Adrenal gland (tissue), 5 donors: ENCODE results near the gene SMTNL2.

Experiments used
- POLR2A ChIP-seq, 2 donors: fragments of 450-650 bp; IDR thresholded peaks; one replicate each; pipeline ENCODE4 v1.6.1; 2017; ENCODE audit warnings: antibody characterized with exemption in 2 of 2, mild to moderate bottlenecking in 2 of 2, moderate library complexity in 1 of 2
- TF ChIP-seq, protein P1 (sequence below), 6 experiments: fragments of 450-650 bp in 4 of 6; fragments of 200-600 bp in 2 of 6; sonication (generic) in 1 of 6; IDR thresholded peaks; 1 replicate in 5 of 6; 2 replicates in 1 of 6; pipeline versions ENCODE4 v1.5.1 to v1.8.0; 2016 to 2021; ENCODE audit warnings: antibody characterized with exemption in 6 of 6, mild to moderate bottlenecking in 2 of 6, moderate library complexity in 1 of 6
- donor health status: DM: no; HTN: no; CAD: no.

DNA sequence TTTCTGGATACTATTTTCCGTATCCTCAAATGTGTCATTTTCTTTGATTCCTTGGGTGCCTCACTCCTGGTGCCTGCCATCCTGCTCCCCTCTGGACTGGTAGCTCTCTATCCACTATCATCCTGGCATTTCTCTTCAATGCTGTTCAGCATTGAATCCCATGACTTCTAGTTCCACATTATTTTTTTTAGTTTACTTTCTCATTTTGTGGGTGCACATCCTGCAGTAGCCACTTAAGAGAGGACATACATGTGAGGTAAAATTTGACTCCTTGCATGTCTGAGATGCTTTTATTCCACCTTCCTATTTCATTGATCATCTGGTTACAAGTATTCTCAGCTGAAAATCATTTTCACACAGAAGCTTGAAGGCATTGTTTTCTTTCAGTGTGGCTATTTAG, 38.0 kb downstream of the SMTNL2 start:
- no peak for TF ChIP-seq POLR2A (IDR thresholded peaks at IDR 0.05)
- TF ChIP-seq, protein P1, sequence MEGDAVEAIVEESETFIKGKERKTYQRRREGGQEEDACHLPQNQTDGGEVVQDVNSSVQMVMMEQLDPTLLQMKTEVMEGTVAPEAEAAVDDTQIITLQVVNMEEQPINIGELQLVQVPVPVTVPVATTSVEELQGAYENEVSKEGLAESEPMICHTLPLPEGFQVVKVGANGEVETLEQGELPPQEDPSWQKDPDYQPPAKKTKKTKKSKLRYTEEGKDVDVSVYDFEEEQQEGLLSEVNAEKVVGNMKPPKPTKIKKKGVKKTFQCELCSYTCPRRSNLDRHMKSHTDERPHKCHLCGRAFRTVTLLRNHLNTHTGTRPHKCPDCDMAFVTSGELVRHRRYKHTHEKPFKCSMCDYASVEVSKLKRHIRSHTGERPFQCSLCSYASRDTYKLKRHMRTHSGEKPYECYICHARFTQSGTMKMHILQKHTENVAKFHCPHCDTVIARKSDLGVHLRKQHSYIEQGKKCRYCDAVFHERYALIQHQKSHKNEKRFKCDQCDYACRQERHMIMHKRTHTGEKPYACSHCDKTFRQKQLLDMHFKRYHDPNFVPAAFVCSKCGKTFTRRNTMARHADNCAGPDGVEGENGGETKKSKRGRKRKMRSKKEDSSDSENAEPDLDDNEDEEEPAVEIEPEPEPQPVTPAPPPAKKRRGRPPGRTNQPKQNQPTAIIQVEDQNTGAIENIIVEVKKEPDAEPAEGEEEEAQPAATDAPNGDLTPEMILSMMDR (IDR thresholded peaks at IDR 0.05), result no peak
